Mucosa of descending colon (tissue), 3 donors: ENCODE data around the gene ZBTB20. TPM values are rescaled to one million over a fixed set of nuclear protein-coding genes. Genes with fewer than 3 reads are reported as not detected.

ENCODE experiments used
- ATAC-seq: fragments of 200-7000 bp; cut with Tn5 transposase; one replicate; pipeline ENCODE4 v1.9.1; 2020; ENCODE audit warnings: mild to moderate bottlenecking, moderate library complexity
- DNase-seq, 3 donors: peaks; one replicate each; pipeline ENCODE4 v3.0.0-alpha.2; 2020
- H3K36me3 ChIP-seq: fragments of 200-600 bp; one replicate; pipeline ENCODE4 v1.8.0; 2021; ENCODE audit warnings: low read depth, mild to moderate bottlenecking
- H3K4me1 ChIP-seq: fragments of 200-600 bp; one replicate; pipeline ENCODE4 v1.8.0; 2021; ENCODE audit warnings: low read depth, mild to moderate bottlenecking
- H3K4me3 ChIP-seq: fragments of 200-600 bp; one replicate; pipeline ENCODE4 v1.8.0; 2021; ENCODE audit warnings: mild to moderate bottlenecking
- H3K9me3 ChIP-seq: fragments of 200-600 bp; one replicate; pipeline ENCODE4 v1.8.0; 2021; ENCODE audit warnings: mild to moderate bottlenecking
- CTCF ChIP-seq: fragments of 200-600 bp; IDR thresholded peaks from one replicate; pipeline ENCODE4 v1.8.0; 2022; ENCODE audit warnings: antibody characterized with exemption, mild to moderate bottlenecking
- intact Hi-C, 2 donors: fragments of 100-400 bp; cut with DNase I in 1 of 2; cut with micrococcal nuclease in 1 of 2; formaldehyde crosslinking; loops; one replicate each; pipeline versions ENCODE4 v1.11.0 to v1.11.1; 2022; cut with DNase I, micrococcal nuclease
- total RNA-seq, 3 donors: library from RNA; stranded (reverse); fragmentation: NEBNext Ultra II Directional in 2 of 3; extraction: Animal tissue kit (Norgen Biotek cat#: 25700) in 2 of 3; gene quantifications; one replicate each; pipeline versions ENCODE4 v1.2.1 to v1.2.4, GENCODE V29; 2021 to 2023
- donor health status: DM: no; HTN: no; CAD: no; lungs with moderate emphysema.
- donor health status: DM: no; HTN: no; CAD: no.
- donor health status: DM: no; HTN: yes; CAD: no.

ZBTB20 gene
- total RNA-seq, 3 donors from 2014 or later: 30.6 to 85.6 (median 37.3) TPM

- intact Hi-C loops: no loop called here
- no peak for TF ChIP-seq CTCF
- DNase-seq (no peak), ATAC-seq (no peak)
- Histone ChIP-seq H3K4me3 (no peak overlapping the region), H3K4me1 (no peaks in the 10 kb centered on the region), H3K9me3 (no peaks in the 10 kb centered on the region), H3K36me3 (no peaks in the 10 kb centered on the region)
Measured at GRCh38 chr3:114998971-114999579, 148.0 kb downstream of the ZBTB20 start.

- H3K4me1 ChIP-seq: no peaks in the 10 kb centered on the region
- no peak for ATAC-seq
- no peaks in the 10 kb centered on the region for H3K36me3 ChIP-seq
- no peak for TF ChIP-seq CTCF
- no peak overlapping the region for H3K4me3 ChIP-seq
- no peaks in the 10 kb centered on the region for H3K9me3 ChIP-seq
- intact Hi-C loops: no loop called here
- DNase-seq: no peak
Measured at GRCh38 chr3:114994554-114995341, 152.3 kb downstream of the ZBTB20 start.

- ATAC-seq (no peak), DNase-seq (no peak)
- Histone ChIP-seq H3K4me1 (no peaks in the 10 kb centered on the region), H3K36me3 (no peaks in the 10 kb centered on the region), H3K4me3 (no peak overlapping the region), H3K9me3 (no peaks in the 10 kb centered on the region)
- intact Hi-C loops: no loop called here
- TF ChIP-seq CTCF: no peak
Measured at GRCh38 chr3:114985776-114986175, 161.3 kb downstream of the ZBTB20 start.

- intact Hi-C loops: no loop called here
- H3K36me3 ChIP-seq: no peaks in the 10 kb centered on the region
- no peak for TF ChIP-seq CTCF
- no peaks in the 10 kb centered on the region for H3K9me3 ChIP-seq
- H3K4me1 ChIP-seq: no peaks in the 10 kb centered on the region
- DNase-seq: no peak
- no peak overlapping the region for H3K4me3 ChIP-seq
- no peak for ATAC-seq
Measured at GRCh38 chr3:114983248-114983647, 163.8 kb downstream of the ZBTB20 start.

GRCh38 chr3:114974387-114974786 lies 172.7 kb downstream of the ZBTB20 start:
- Histone ChIP-seq H3K9me3 (no peaks in the 10 kb centered on the region), H3K36me3 (no peaks in the 10 kb centered on the region), H3K4me3 (no peak overlapping the region), H3K4me1 (no peaks in the 10 kb centered on the region)
- no peak for TF ChIP-seq CTCF
- DNase-seq: no peak
- no peak for ATAC-seq
- intact Hi-C loops: no loop called here
